Astrocyte (in vitro differentiated cells and primary cell): Measurements from ENCODE around the gene THAP2. TPM values are rescaled to one million over a fixed set of nuclear protein-coding genes. Genes with fewer than 3 reads are reported as not detected.

ENCODE experiments used
- DNase-seq: peaks from one replicate; pipeline ENCODE4 v3.0.0-alpha.2; 2010; ENCODE audit warnings: low read depth
- FAIRE-seq: peaks from 2 replicates; lab custom pipeline; 2011; peaks lifted over from hg19 to GRCh38; lab: Jason Lieb, UNC
- H2AFZ ChIP-seq: 2 replicates; pipeline ENCODE4 v1.6.0; 2012; ENCODE audit warnings: low read depth, low read length, inconsistent platforms
- H3K27ac ChIP-seq: 2 replicates; pipeline ENCODE4 v1.5.1; 2011; ENCODE audit warnings: low read depth, low read length, inconsistent platforms
- H3K27me3 ChIP-seq: 2 replicates; pipeline ENCODE4 v1.6.0; 2011; ENCODE audit warnings: low read length, inconsistent platforms; ENCODE audit not compliant: insufficient read depth
- H3K36me3 ChIP-seq: 2 replicates; pipeline ENCODE4 v1.5.1; 2011; ENCODE audit warnings: low read length, inconsistent platforms; ENCODE audit not compliant: insufficient read depth
- H3K4me1 ChIP-seq: 2 replicates; pipeline ENCODE4 v1.5.1; 2011; ENCODE audit warnings: low read length, inconsistent platforms; ENCODE audit not compliant: insufficient read depth
- H3K4me2 ChIP-seq: 2 replicates; pipeline ENCODE4 v1.6.0; 2012; ENCODE audit warnings: low read length, inconsistent platforms
- H3K4me3 ChIP-seq: 2 replicates; pipeline ENCODE4 v1.5.1; 2011; ENCODE audit warnings: low read depth, mild to moderate bottlenecking, low read length, inconsistent platforms; ENCODE audit not compliant: insufficient read depth
- H3K79me2 ChIP-seq: 2 replicates; pipeline ENCODE4 v1.6.0; 2012; ENCODE audit warnings: mild to moderate bottlenecking, low read length, inconsistent platforms; ENCODE audit not compliant: insufficient read depth
- H3K9ac ChIP-seq: 2 replicates; pipeline ENCODE4 v1.6.0; 2012; ENCODE audit warnings: mild to moderate bottlenecking, low read length, inconsistent platforms
- H3K9me3 ChIP-seq: 2 replicates; pipeline ENCODE4 v1.5.1; 2012; ENCODE audit warnings: low read depth, mild to moderate bottlenecking, low read length, inconsistent platforms; ENCODE audit not compliant: insufficient read depth
- H4K20me1 ChIP-seq: 2 replicates; pipeline ENCODE4 v1.6.0; 2012; ENCODE audit warnings: low read length, inconsistent platforms; ENCODE audit not compliant: insufficient read depth
- H3K27ac Mint-ChIP-seq: one replicate; pipeline ENCODE4 v1.8.0; 2021; ENCODE audit warnings: mild to moderate bottlenecking, mixed read lengths; ENCODE audit not compliant: unreplicated experiment
- H3K27me3 Mint-ChIP-seq: one replicate; pipeline ENCODE4 v1.8.0; 2021; ENCODE audit warnings: low read depth, mixed read lengths; ENCODE audit not compliant: unreplicated experiment
- H3K36me3 Mint-ChIP-seq: one replicate; pipeline ENCODE4 v1.8.0; 2021; ENCODE audit warnings: low read depth, mixed read lengths; ENCODE audit not compliant: unreplicated experiment
- H3K4me1 Mint-ChIP-seq: one replicate; pipeline ENCODE4 v1.8.0; 2021; ENCODE audit warnings: low read depth, mixed read lengths; ENCODE audit not compliant: unreplicated experiment
- H3K4me3 Mint-ChIP-seq: one replicate; pipeline ENCODE4 v1.8.0; 2021; ENCODE audit warnings: mild to moderate bottlenecking, moderate library complexity, mixed read lengths; ENCODE audit not compliant: unreplicated experiment
- H3K9me3 Mint-ChIP-seq: one replicate; pipeline ENCODE4 v1.8.0; 2021; ENCODE audit warnings: mild to moderate bottlenecking, mixed read lengths; ENCODE audit not compliant: unreplicated experiment
- CTCF ChIP-seq: IDR thresholded peaks from 2 replicates; pipeline ENCODE4 v1.5.1; 2011; ENCODE audit warnings: low read depth, mild to moderate bottlenecking, inconsistent platforms, low read length, moderate library complexity; ENCODE audit not compliant: insufficient read depth
- EZH2 ChIP-seq: IDR thresholded peaks from 2 replicates; pipeline ENCODE4 v1.6.1; 2012; ENCODE audit warnings: mild to moderate bottlenecking, low read length, inconsistent platforms; ENCODE audit not compliant: insufficient read depth
- total RNA-seq: library from RNA; stranded (reverse); gene quantifications from 2 replicates; pipeline ENCODE4 v1.2.1, GENCODE V29; 2021

Gene THAP2
- total RNA-seq, 1 donor from 2014 or later: 6.3 TPM

GRCh38 chr12:71726548-71726947 is 62.4 kb downstream of the THAP2 start:
- Histone ChIP-seq H3K9ac (no peak overlapping the region), H3K9me3 (no peaks in the 10 kb centered on the region), H3K27me3 (no peaks in the 10 kb centered on the region), H2AFZ (no peak overlapping the region), H3K27ac (no peak overlapping the region), H4K20me1 (no peaks in the 10 kb centered on the region), H3K79me2 (no peaks in the 10 kb centered on the region), H3K36me3 (no peaks in the 10 kb centered on the region), H3K4me2 (no peak overlapping the region), H3K4me1 (peaks cover 5% of the 10 kb centered on the region), H3K4me3 (no peak overlapping the region)
- H3K27ac Mint-ChIP-seq: no peak overlapping the region
- H3K27me3 Mint-ChIP-seq: no peaks in the 10 kb centered on the region
- no peak overlapping the region for H3K4me3 Mint-ChIP-seq
- no peak for TF ChIP-seq EZH2
- no peak for TF ChIP-seq CTCF
- H3K9me3 Mint-ChIP-seq: no peaks in the 10 kb centered on the region
- H3K4me1 Mint-ChIP-seq: peaks cover 10% of the 10 kb centered on the region
- H3K36me3 Mint-ChIP-seq: no peaks in the 10 kb centered on the region
- DNase-seq (no peak), FAIRE-seq (no peak)

GRCh38 chr12:71727958-71728357 is 63.9 kb downstream of the THAP2 start:
- Mint-ChIP-seq H3K27me3 (no peaks in the 10 kb centered on the region), H3K4me3 (no peak overlapping the region), H3K27ac (no peak overlapping the region), H3K4me1 (peaks cover 11% of the 10 kb centered on the region), H3K9me3 (no peaks in the 10 kb centered on the region), H3K36me3 (no peaks in the 10 kb centered on the region)
- Histone ChIP-seq H3K4me2 (no peak overlapping the region), H3K4me3 (no peak overlapping the region), H3K36me3 (no peaks in the 10 kb centered on the region), H4K20me1 (no peaks in the 10 kb centered on the region), H3K79me2 (no peaks in the 10 kb centered on the region), H3K9ac (no peak overlapping the region), H2AFZ (no peak overlapping the region), H3K9me3 (no peaks in the 10 kb centered on the region), H3K27me3 (no peaks in the 10 kb centered on the region), H3K27ac (no peak overlapping the region), H3K4me1 (peaks cover 12% of the 10 kb centered on the region)
- DNase-seq: no peak
- TF ChIP-seq EZH2: no peak
- TF ChIP-seq CTCF: no peak
- no peak for FAIRE-seq

Other genes with a start within 250 kb of the THAP2 start
- 0.29 and 0.32 TPM in 2 replicates for gene LGR5, start 224.5 kb upstream of the THAP2 start, total RNA-seq
- 50.9 and 51.7 TPM in 2 replicates for gene ZFC3H1, start 453 bp upstream of the THAP2 start, total RNA-seq
- 22.6 and 25.8 TPM in 2 replicates for gene TMEM19, start 21.8 kb downstream of the THAP2 start, total RNA-seq
- gene RAB21, start 90.6 kb downstream of the THAP2 start, total RNA-seq: 87.6 and 88.5 TPM in 2 replicates
- gene TBC1D15, start 175.5 kb downstream of the THAP2 start, total RNA-seq: 26.5 and 28.4 TPM in 2 replicates